Left ventricle myocardium inferior (tissue), 1 donor: Measurements from ENCODE around the gene CALHM6. TPM values are rescaled to one million over a fixed set of nuclear protein-coding genes. Genes with fewer than 3 reads are reported as not detected.

Source experiments
- DNase-seq: peaks from one replicate; pipeline ENCODE4 v3.0.0-alpha.2; 2020
- H3K27ac ChIP-seq: fragments of 200-600 bp; replicated peaks from 2 replicates; pipeline ENCODE4 v1.8.0; 2021
- H3K27me3 ChIP-seq: fragments of 200-600 bp; 2 replicates; pipeline ENCODE4 v1.8.0; 2021; ENCODE audit warnings: low read depth
- H3K36me3 ChIP-seq: fragments of 200-600 bp; 2 replicates; pipeline ENCODE4 v1.8.0; 2021
- H3K4me1 ChIP-seq: fragments of 200-600 bp; 2 replicates; pipeline ENCODE4 v1.8.0; 2021
- H3K4me3 ChIP-seq: fragments of 200-600 bp; 2 replicates; pipeline ENCODE4 v1.8.0; 2021; ENCODE audit warnings: mild to moderate bottlenecking, moderate library complexity
- H3K9me3 ChIP-seq: fragments of 200-600 bp; replicated peaks from 2 replicates; pipeline ENCODE4 v1.8.0; 2021
- CTCF ChIP-seq: fragments of 200-600 bp; IDR thresholded peaks from 2 replicates; pipeline ENCODE4 v1.8.0; 2021; ENCODE audit warnings: antibody characterized with exemption, mild to moderate bottlenecking, borderline replicate concordance
- intact Hi-C: fragments of 100-400 bp; cut with micrococcal nuclease; formaldehyde crosslinking; loops from one replicate; pipeline ENCODE4 v1.11.0; 2022
- total RNA-seq: library from RNA; stranded (reverse); fragmentation: NEBNext Ultra II Directional; extraction: Animal tissue kit (Norgen Biotek cat#: 25700); gene quantifications from one replicate; pipeline ENCODE4 v1.2.1, GENCODE V29; 2021
- donor health status: DM: no; HTN: yes; CAD: no; lungs with severe emphysema.

CALHM6 gene
- total RNA-seq, 1 donor from 2014 or later: 1.7 TPM

- no peak overlapping the region for H3K27ac ChIP-seq
- TF ChIP-seq CTCF: no peak
- no peaks in the 10 kb centered on the region for H3K9me3 ChIP-seq
- DNase-seq: no peak
- H3K4me3 ChIP-seq: no peak overlapping the region
- H3K36me3 ChIP-seq: no peaks in the 10 kb centered on the region
- H3K4me1 ChIP-seq: peaks cover 13% of the 10 kb centered on the region
- H3K27me3 ChIP-seq: no peaks in the 10 kb centered on the region
- intact Hi-C loops: no loop called here
Observed at GRCh38 chr6:116467096-116467495, 5.9 kb downstream of the CALHM6 start.

- H3K27me3 ChIP-seq: no peaks in the 10 kb centered on the region
- H3K27ac ChIP-seq: no peak overlapping the region
- peaks cover 9% of the 10 kb centered on the region for H3K4me1 ChIP-seq
- H3K36me3 ChIP-seq: no peaks in the 10 kb centered on the region
- no peaks in the 10 kb centered on the region for H3K9me3 ChIP-seq
- H3K4me3 ChIP-seq: no peak overlapping the region
- intact Hi-C loops: no loop called here
- no peak for DNase-seq
- TF ChIP-seq CTCF: no peak
Observed at GRCh38 chr6:116467514-116467913, 6.3 kb downstream of the CALHM6 start.

- Histone ChIP-seq H3K9me3 (no peaks in the 10 kb centered on the region), H3K36me3 (no peaks in the 10 kb centered on the region), H3K4me1 (peaks cover 8% of the 10 kb centered on the region), H3K4me3 (no peak overlapping the region), H3K27me3 (no peaks in the 10 kb centered on the region), H3K27ac (no peak overlapping the region)
- intact Hi-C loops: no loop called here
- TF ChIP-seq CTCF: no peak
- no peak for DNase-seq
Observed at GRCh38 chr6:116468293-116468692, 7.1 kb downstream of the CALHM6 start.

DNA sequence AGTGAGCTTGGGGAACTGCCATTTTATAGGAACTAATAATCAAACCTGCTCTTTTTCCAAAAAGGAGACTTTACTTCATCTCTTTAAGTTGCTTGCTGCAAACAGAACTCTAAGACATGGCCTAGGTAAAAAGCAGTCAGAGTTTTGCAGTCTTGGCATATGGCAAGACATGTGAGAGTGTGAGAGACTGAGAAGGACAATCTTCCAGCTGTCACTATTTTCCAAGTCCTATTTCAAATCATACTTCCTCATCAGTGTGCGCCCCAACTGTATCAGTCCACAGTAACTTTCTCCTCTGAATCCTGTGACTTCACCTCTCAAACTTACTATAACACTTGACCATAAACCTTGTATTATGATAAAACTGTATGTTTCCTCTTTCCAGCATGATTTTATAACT is 10.4 kb downstream of the CALHM6 start:
- H3K4me3 ChIP-seq: no peak overlapping the region
- intact Hi-C loops: no loop called here
- H3K27ac ChIP-seq: no peak overlapping the region
- no peak for TF ChIP-seq CTCF
- no peak for DNase-seq
- H3K4me1 ChIP-seq: peaks cover 6% of the 10 kb centered on the region
- H3K36me3 ChIP-seq: no peaks in the 10 kb centered on the region
- H3K9me3 ChIP-seq: no peaks in the 10 kb centered on the region
- H3K27me3 ChIP-seq: no peaks in the 10 kb centered on the region

DNA sequence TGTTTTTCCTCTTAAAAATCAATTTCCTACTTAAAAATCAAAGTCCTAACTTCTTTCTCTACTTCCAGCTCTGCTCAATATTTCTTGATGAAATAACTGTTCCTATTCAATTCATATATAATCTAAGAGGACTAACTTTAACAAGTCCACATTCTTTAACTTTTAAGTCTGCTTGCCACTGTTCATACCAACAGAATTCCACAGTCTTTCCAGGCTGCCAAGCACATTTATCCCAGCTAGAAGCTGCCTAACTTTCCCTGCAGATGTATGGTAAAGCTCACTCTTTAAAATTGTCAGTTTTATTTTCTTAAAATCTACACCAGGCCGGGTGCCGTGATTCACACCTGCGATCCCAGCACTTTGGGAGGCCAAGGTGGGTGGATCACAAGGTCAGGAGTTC is 11.5 kb downstream of the CALHM6 start:
- H3K27ac ChIP-seq: no peak overlapping the region
- TF ChIP-seq CTCF: no peak
- H3K4me3 ChIP-seq: no peak overlapping the region
- no peak for DNase-seq
- H3K9me3 ChIP-seq: no peaks in the 10 kb centered on the region
- H3K36me3 ChIP-seq: no peaks in the 10 kb centered on the region
- no peaks in the 10 kb centered on the region for H3K27me3 ChIP-seq
- H3K4me1 ChIP-seq: peaks cover 3% of the 10 kb centered on the region
- intact Hi-C loops: no loop called here

DNA sequence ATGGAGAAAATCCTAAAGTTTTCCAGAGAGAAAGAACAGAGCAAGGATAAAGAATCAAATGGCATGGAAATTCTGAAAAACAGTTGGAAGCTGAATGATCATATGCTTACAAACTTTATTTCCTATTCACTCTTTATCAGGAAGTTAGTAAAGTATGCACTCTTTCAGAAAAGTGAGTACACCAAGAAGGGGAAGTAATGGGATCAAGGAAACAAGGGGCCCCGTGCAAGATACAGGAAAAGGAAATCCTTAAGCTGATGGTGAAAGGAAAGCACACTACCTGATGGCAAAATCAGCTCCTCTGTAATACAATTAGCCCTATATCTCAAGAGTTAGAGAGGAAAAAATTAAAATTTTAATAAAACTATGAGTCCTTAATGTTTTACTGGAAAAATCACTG is 14.0 kb downstream of the CALHM6 start:
- no peaks in the 10 kb centered on the region for H3K4me1 ChIP-seq
- DNase-seq: no peak
- H3K27ac ChIP-seq: no peak overlapping the region
- no peaks in the 10 kb centered on the region for H3K9me3 ChIP-seq
- H3K4me3 ChIP-seq: no peak overlapping the region
- H3K27me3 ChIP-seq: no peaks in the 10 kb centered on the region
- intact Hi-C loops: no loop called here
- H3K36me3 ChIP-seq: no peaks in the 10 kb centered on the region
- no peak for TF ChIP-seq CTCF
